ENCODE results near the gene UBE2S. TPM values are rescaled to one million over a fixed set of nuclear protein-coding genes. Genes with fewer than 3 reads are reported as not detected.

Gene UBE2S
- total RNA-seq, 3 donors from 2014 or later = 7.2 to 9.0 (median 8.9) TPM

- H3K27me3 ChIP-seq = no peaks in the 10 kb centered on the region
- peaks cover 8 to 14% of the 10 kb centered on the region in 2 donors for H3K4me1 ChIP-seq
- TF ChIP-seq, protein P1, sequence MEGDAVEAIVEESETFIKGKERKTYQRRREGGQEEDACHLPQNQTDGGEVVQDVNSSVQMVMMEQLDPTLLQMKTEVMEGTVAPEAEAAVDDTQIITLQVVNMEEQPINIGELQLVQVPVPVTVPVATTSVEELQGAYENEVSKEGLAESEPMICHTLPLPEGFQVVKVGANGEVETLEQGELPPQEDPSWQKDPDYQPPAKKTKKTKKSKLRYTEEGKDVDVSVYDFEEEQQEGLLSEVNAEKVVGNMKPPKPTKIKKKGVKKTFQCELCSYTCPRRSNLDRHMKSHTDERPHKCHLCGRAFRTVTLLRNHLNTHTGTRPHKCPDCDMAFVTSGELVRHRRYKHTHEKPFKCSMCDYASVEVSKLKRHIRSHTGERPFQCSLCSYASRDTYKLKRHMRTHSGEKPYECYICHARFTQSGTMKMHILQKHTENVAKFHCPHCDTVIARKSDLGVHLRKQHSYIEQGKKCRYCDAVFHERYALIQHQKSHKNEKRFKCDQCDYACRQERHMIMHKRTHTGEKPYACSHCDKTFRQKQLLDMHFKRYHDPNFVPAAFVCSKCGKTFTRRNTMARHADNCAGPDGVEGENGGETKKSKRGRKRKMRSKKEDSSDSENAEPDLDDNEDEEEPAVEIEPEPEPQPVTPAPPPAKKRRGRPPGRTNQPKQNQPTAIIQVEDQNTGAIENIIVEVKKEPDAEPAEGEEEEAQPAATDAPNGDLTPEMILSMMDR (IDR thresholded peaks at IDR 0.05) = no peak
- intact Hi-C loops (cut with DNase I; ENCODE audit: low total_unique reads) = loop anchor here (1.0 to 5.0 kb wide), 2 partner anchors 76 to 865 kb away; no protein-coding TSS in a partner anchor
- no peak for DNase-seq (ENCODE audit: low spot score in 2 of 2)
- peak overlapping the region in 1 of 3 donors; percentile 77 for H3K4me3 ChIP-seq
- H3K9me3 ChIP-seq = no peaks in the 10 kb centered on the region
- no peak overlapping the region for H3K27ac ChIP-seq
- H3K36me3 ChIP-seq = no peaks in the 10 kb centered on the region
These were observed 25.0 kb downstream of the UBE2S start for GRCh38 chr19:55382522-55383054.

DNA sequence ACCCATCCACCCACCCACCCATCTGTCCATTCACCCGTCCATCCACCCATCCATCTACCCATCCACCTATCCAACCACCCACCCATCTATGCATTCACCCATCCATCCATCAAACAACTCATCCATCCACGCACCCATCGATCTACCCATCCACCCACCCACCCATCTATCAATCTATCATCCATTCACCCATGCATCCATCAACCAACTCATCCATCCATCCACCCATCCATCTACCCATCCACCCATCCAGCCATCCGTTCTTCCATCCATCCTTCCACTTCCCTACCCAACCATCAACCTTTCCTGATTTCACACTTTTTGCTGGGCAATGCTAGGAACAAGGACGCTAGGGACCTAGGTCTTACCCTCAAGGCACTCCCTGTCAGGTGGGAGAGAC is 25.6 kb downstream of the UBE2S start:
- no peak for TF ChIP-seq POLR2AphosphoS5 (IDR thresholded peaks at IDR 0.05)
- no peak for TF ChIP-seq POLR2A (IDR thresholded peaks at IDR 0.05)
- TF ChIP-seq, protein P1 (IDR thresholded peaks at IDR 0.05) = no peak
- H3K4me3 ChIP-seq = no peak overlapping the region
- intact Hi-C loops (cut with DNase I; ENCODE audit: low total_unique reads) = loop anchor here (1.0 to 5.0 kb wide), 2 partner anchors 76 to 865 kb away; no protein-coding TSS in a partner anchor
- peaks cover 5 to 9% of the 10 kb centered on the region in 2 donors for H3K4me1 ChIP-seq
- H3K27me3 ChIP-seq = no peaks in the 10 kb centered on the region
- H3K9me3 ChIP-seq = no peaks in the 10 kb centered on the region
- no peak overlapping the region for H3K27ac ChIP-seq
- no peaks in the 10 kb centered on the region for H3K36me3 ChIP-seq
- no peak for DNase-seq (ENCODE audit: low spot score in 2 of 2)

DNA sequence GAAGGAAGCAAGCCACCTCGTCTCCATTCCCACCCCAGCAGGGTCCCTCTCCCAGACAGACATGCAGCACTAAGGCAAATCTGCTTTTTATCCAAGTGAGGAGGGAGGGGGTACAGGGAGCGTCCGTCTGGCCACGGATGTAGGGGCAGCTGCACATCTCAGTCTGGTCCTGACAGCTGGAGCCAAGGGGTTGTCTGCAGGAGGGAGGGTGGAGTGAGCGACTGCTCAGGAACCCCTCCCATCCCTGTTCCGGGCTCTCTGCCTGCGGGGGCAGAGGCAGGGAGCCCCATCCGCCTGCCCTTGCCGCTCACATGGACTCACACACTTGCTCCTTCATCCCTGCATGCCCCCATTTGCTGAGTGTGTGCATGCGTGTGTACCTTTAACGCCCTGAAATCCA is 28.4 kb downstream of the UBE2S start:
- peaks cover 0 to 4% of the 10 kb centered on the region in 2 donors for H3K4me1 ChIP-seq
- no peak overlapping the region for H3K4me3 ChIP-seq
- H3K36me3 ChIP-seq = no peaks in the 10 kb centered on the region
- no peaks in the 10 kb centered on the region for H3K9me3 ChIP-seq
- intact Hi-C loops (cut with DNase I; ENCODE audit: low total_unique reads) = no loop called here
- no peak overlapping the region for H3K27ac ChIP-seq
- no peak for DNase-seq (ENCODE audit: low spot score in 2 of 2)
- peaks cover 0 to under 1% of the 10 kb centered on the region in 2 donors for H3K27me3 ChIP-seq
- TF ChIP-seq POLR2A (IDR thresholded peaks at IDR 0.05) (no peak), POLR2AphosphoS5 (IDR thresholded peaks at IDR 0.05) (no peak)
- TF ChIP-seq, protein P1 (IDR thresholded peaks at IDR 0.05) = no peak

DNA sequence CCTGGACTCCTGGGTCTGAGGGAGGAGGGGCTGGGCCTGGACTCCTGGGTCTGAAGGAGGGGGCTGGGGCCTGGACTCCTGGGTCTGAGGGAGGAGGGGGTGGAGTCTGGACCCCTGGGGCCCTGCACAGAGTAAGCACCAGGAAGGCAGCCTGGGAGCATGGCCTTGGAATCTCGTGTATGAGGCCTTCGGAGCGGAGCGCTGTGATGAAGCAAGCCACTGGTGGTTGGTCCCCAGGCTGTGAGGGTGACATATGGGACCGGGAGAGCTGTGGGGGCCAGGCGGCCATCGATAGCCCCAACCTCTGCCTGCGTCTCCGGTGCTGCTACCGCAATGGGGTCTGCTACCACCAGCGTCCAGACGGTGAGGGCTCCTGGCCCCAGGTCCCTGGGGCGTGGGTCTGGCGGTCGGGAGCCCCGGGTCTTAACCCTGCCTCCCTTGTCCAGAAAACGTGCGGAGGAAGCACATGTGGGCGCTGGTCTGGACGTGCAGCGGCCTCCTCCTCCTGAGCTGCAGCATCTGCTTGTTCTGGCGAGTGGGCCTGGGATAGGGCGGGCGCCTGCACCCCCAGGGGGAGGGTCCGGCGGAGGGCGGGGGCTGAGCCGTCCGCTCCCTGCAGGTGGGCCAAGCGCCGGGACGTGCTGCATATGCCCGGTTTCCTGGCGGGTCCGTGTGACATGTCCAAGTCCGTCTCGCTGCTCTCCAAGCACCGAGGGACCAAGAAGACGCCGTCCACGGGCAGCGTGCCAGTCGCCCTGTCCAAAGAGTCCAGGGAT is 30.0 kb downstream of the UBE2S start:
- Histone ChIP-seq H3K27me3 (peaks cover 0 to 17% of the 10 kb centered on the region in 2 donors), H3K9me3 (no peaks in the 10 kb centered on the region), H3K36me3 (no peaks in the 10 kb centered on the region), H3K4me3 (no peak overlapping the region), H3K27ac (no peak overlapping the region), H3K4me1 (no peaks in the 10 kb centered on the region)
- TF ChIP-seq POLR2A (IDR thresholded peaks at IDR 0.05) = no peak
- TF ChIP-seq, protein P1 (IDR thresholded peaks at IDR 0.05) = no peak
- no peak for TF ChIP-seq POLR2AphosphoS5 (IDR thresholded peaks at IDR 0.05)
- intact Hi-C loops (cut with DNase I; ENCODE audit: low total_unique reads) = no loop called here
- DNase-seq (ENCODE audit: low spot score in 2 of 2) = no peak

DNA sequence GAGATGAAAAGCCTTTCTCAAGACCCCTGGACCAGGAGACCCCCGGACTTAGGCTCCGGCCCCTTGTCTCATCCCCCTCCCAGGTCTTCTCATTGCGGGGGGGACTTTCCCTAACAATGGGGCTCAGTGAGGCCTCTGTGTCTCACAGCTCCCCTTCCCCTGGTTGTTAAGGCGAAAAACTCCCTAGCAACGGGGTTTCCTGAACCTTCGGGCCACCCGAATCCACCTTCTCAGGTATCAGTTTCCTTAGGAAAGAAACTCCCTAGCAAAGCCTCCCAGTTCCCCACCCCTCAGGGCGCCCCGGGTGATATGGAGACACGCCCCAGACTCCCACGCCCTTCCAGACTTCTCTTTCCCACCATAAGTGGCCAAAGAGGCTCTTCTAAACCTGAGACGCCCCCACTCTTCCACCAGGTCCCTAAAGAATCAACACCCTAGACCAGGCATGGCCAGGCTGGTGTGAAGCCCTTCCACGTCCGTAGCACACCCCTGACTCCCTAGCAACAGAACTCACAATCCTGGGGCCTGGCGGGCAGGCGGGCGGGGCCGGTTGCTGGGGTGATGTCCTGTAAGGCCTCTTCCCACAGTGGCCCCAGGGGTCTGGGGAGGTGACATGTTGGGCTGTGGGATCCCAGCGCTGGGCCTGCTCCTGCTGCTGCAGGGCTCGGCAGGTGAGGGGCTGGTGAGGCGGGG is 31.2 kb downstream of the UBE2S start, which contains the start of gene TMEM190:
Gene TMEM190 (plus strand): TSS at position 586 of the 693 bp plus-strand sequence. CDS start 28 bp downstream, at position 614.
- TF ChIP-seq POLR2A (IDR thresholded peaks at IDR 0.05) (no peak), POLR2AphosphoS5 (IDR thresholded peaks at IDR 0.05) (no peak)
- TF ChIP-seq, protein P1 (IDR thresholded peaks at IDR 0.05) = no peak
- H3K4me1 ChIP-seq = no peaks in the 10 kb centered on the region
- H3K9me3 ChIP-seq = no peaks in the 10 kb centered on the region
- H3K27ac ChIP-seq = no peak within 1 kb of the TSS
- peaks cover 0 to 29% of the 10 kb centered on the region in 2 donors for H3K27me3 ChIP-seq
- no peak for DNase-seq (ENCODE audit: low spot score in 2 of 2)
- H3K36me3 ChIP-seq = no peaks in the 10 kb centered on the region
- no peak within 1 kb of the TSS for H3K4me3 ChIP-seq
- intact Hi-C loops (cut with DNase I; ENCODE audit: low total_unique reads) = no loop called here

All from breast epithelium (tissue), 4 donors.